Duodenal mucosa (tissue), 2 donors: ENCODE measurements around the gene RPL32.

Source experiments
- H3K27ac ChIP-seq: one replicate; pipeline ENCODE4 v1.7.0; 2013; ENCODE audit warnings: low read depth, low read length
- H3K27me3 ChIP-seq, 2 donors: one replicate each; pipeline ENCODE4 v1.7.0; 2013; ENCODE audit warnings: low read length in 2 of 2, control low read depth in 1 of 2; ENCODE audit not compliant: insufficient read depth in 2 of 2, control insufficient read depth in 1 of 2
- H3K36me3 ChIP-seq, 2 donors: one replicate each; pipeline ENCODE4 v1.7.0; 2013; ENCODE audit warnings: low read length in 2 of 2, control low read depth in 1 of 2; ENCODE audit not compliant: insufficient read depth in 2 of 2, control insufficient read depth in 1 of 2
- H3K4me1 ChIP-seq, 2 donors: one replicate each; pipeline ENCODE4 v1.7.0; 2013; ENCODE audit warnings: low read length in 2 of 2, control low read depth in 1 of 2; ENCODE audit not compliant: insufficient read depth in 2 of 2, control insufficient read depth in 1 of 2
- H3K4me3 ChIP-seq, 2 donors: one replicate each; pipeline ENCODE4 v1.7.0; 2013; ENCODE audit warnings: low read length in 2 of 2, low read depth in 1 of 2
- H3K9ac ChIP-seq, 2 donors: one replicate each; pipeline ENCODE4 v1.7.0; 2013; ENCODE audit warnings: low read length in 2 of 2, low read depth in 1 of 2
- H3K9me3 ChIP-seq, 2 donors: one replicate each; pipeline ENCODE4 v1.7.0; 2013; ENCODE audit warnings: low read length in 2 of 2, control low read depth in 1 of 2; ENCODE audit not compliant: control insufficient read depth in 1 of 2

The RPL32 gene

GRCh38 chr3:12818773-12819172 lies 22.6 kb downstream of the RPL32 start:
- Histone ChIP-seq H3K36me3 (no peaks in the 10 kb centered on the region), H3K9ac (no peak overlapping the region), H3K4me3 (no peak overlapping the region), H3K4me1 (no peaks in the 10 kb centered on the region), H3K27ac (no peak overlapping the region), H3K9me3 (no peaks in the 10 kb centered on the region), H3K27me3 (no peaks in the 10 kb centered on the region)

- Histone ChIP-seq H3K27me3 (no peaks in the 10 kb centered on the region), H3K36me3 (no peaks in the 10 kb centered on the region), H3K4me3 (no peak overlapping the region), H3K27ac (no peak overlapping the region), H3K9ac (no peak overlapping the region), H3K9me3 (no peaks in the 10 kb centered on the region), H3K4me1 (no peaks in the 10 kb centered on the region)
These were observed 23.1 kb downstream of the RPL32 start for GRCh38 chr3:12818273-12818672.

GRCh38 chr3:12817343-12817710 lies 24.0 kb downstream of the RPL32 start:
- H3K4me3 ChIP-seq, result no peak overlapping the region
- no peaks in the 10 kb centered on the region for H3K9me3 ChIP-seq
- H3K27me3 ChIP-seq, result no peaks in the 10 kb centered on the region
- no peak overlapping the region for H3K9ac ChIP-seq
- no peaks in the 10 kb centered on the region for H3K4me1 ChIP-seq
- H3K27ac ChIP-seq, result no peak overlapping the region
- no peaks in the 10 kb centered on the region for H3K36me3 ChIP-seq

GRCh38 chr3:12816521-12817342 lies 24.6 kb downstream of the RPL32 start:
- Histone ChIP-seq H3K4me1 (no peaks in the 10 kb centered on the region), H3K36me3 (no peaks in the 10 kb centered on the region), H3K9me3 (no peaks in the 10 kb centered on the region), H3K27me3 (no peaks in the 10 kb centered on the region), H3K9ac (no peak overlapping the region), H3K4me3 (no peak overlapping the region), H3K27ac (no peak overlapping the region)

- no peak overlapping the region for H3K27ac ChIP-seq
- H3K36me3 ChIP-seq, result no peaks in the 10 kb centered on the region
- no peaks in the 10 kb centered on the region for H3K9me3 ChIP-seq
- H3K4me1 ChIP-seq, result no peaks in the 10 kb centered on the region
- H3K9ac ChIP-seq, result no peak overlapping the region
- H3K27me3 ChIP-seq, result no peaks in the 10 kb centered on the region
- no peak overlapping the region for H3K4me3 ChIP-seq
These were observed 25.6 kb downstream of the RPL32 start for GRCh38 chr3:12815719-12816118.

GRCh38 chr3:12815078-12815477 lies 26.3 kb downstream of the RPL32 start:
- Histone ChIP-seq H3K4me3 (no peak overlapping the region), H3K9me3 (no peaks in the 10 kb centered on the region), H3K27ac (no peak overlapping the region), H3K4me1 (no peaks in the 10 kb centered on the region), H3K9ac (no peak overlapping the region), H3K36me3 (no peaks in the 10 kb centered on the region), H3K27me3 (no peaks in the 10 kb centered on the region)

GRCh38 chr3:12813967-12814366 lies 27.4 kb downstream of the RPL32 start:
- H3K36me3 ChIP-seq, result no peaks in the 10 kb centered on the region
- H3K4me3 ChIP-seq, result no peak overlapping the region
- H3K9ac ChIP-seq, result no peak overlapping the region
- no peak overlapping the region for H3K27ac ChIP-seq
- H3K9me3 ChIP-seq, result no peaks in the 10 kb centered on the region
- H3K27me3 ChIP-seq, result no peaks in the 10 kb centered on the region
- peaks cover 0 to 6% of the 10 kb centered on the region in 2 donors for H3K4me1 ChIP-seq

- H3K4me1 ChIP-seq, result peaks cover 0 to 6% of the 10 kb centered on the region in 2 donors
- no peaks in the 10 kb centered on the region for H3K9me3 ChIP-seq
- H3K36me3 ChIP-seq, result no peaks in the 10 kb centered on the region
- H3K27me3 ChIP-seq, result no peaks in the 10 kb centered on the region
- H3K9ac ChIP-seq, result no peak overlapping the region
- H3K4me3 ChIP-seq, result no peak overlapping the region
- H3K27ac ChIP-seq, result no peak overlapping the region
These were observed 28.6 kb downstream of the RPL32 start for GRCh38 chr3:12812812-12813211.

GRCh38 chr3:12810961-12811360 lies 30.4 kb downstream of the RPL32 start:
- no peaks in the 10 kb centered on the region for H3K9me3 ChIP-seq
- no peaks in the 10 kb centered on the region for H3K27me3 ChIP-seq
- H3K36me3 ChIP-seq, result no peaks in the 10 kb centered on the region
- peaks cover 0 to 6% of the 10 kb centered on the region in 2 donors for H3K4me1 ChIP-seq
- H3K4me3 ChIP-seq, result no peak overlapping the region
- H3K27ac ChIP-seq, result no peak overlapping the region
- H3K9ac ChIP-seq, result peak overlapping the region in 1 of 2 donors; percentile 43

GRCh38 chr3:12810013-12810780 lies 31.2 kb downstream of the RPL32 start:
- Histone ChIP-seq H3K9me3 (no peaks in the 10 kb centered on the region), H3K4me3 (peak overlapping the region; percentile 66 to 76), H3K27me3 (no peaks in the 10 kb centered on the region), H3K36me3 (no peaks in the 10 kb centered on the region), H3K9ac (peak overlapping the region in 1 of 2 donors; percentile 69), H3K27ac (no peak overlapping the region), H3K4me1 (peaks cover 0 to 6% of the 10 kb centered on the region in 2 donors)
